ENCODE measurements around the gene CCNQ. TPM values are rescaled to one million over a fixed set of nuclear protein-coding genes. Genes with fewer than 3 reads are reported as not detected.

CCNQ gene
- total and polyA plus RNA-seq, 12 donors: 16.9 to 132 (median 22.9) TPM

DNA sequence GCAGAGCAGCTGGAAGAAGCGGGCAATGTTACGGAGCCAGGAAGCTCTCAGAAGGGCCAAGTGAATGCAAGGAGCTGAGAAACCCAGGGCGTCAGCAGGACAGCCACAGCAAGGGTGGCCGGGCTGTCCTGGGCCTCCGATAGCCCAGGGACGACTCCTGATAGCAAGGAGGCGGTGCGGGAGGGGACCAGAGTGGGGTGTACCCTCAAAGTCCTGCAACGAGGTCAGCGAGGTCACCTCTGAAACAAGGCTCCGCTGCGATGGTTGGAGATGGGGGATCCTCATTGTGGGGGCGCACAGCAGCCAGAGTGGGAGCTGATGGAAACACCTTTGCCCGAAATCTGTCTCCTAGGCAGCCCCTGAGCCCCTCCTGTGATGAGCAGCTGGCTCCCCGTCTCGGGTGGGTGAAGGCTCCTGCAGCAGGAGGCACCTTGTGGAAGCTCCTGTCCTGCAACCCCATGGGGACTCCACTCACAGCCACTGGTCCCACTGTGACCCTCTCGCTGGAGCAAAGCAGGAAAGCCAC lies 4.3 kb upstream of the CCNQ start:
- intact Hi-C loops (cut with DNase I): loop anchor here in 2 of 10 donors (10.0 kb wide), 2 partner anchors 52 to 62 kb away; no protein-coding TSS in a partner anchor
- Histone ChIP-seq H3K27me3 (peaks cover 0 to 20% (median 0%) of the 10 kb centered on the region in 7 donors), H3K36me3 (no peaks in the 10 kb centered on the region), H3K27ac (no peak overlapping the region), H3K4me1 (peaks cover 0 to 14% (median 10%) of the 10 kb centered on the region in 9 donors), H3K9me3 (no peaks in the 10 kb centered on the region), H3K4me3 (no peak overlapping the region)
- 92 to 97% methylated on average over 12 to 17 of the region's 17 CpGs for WGBS, 2 donors
- TF ChIP-seq, protein P1, sequence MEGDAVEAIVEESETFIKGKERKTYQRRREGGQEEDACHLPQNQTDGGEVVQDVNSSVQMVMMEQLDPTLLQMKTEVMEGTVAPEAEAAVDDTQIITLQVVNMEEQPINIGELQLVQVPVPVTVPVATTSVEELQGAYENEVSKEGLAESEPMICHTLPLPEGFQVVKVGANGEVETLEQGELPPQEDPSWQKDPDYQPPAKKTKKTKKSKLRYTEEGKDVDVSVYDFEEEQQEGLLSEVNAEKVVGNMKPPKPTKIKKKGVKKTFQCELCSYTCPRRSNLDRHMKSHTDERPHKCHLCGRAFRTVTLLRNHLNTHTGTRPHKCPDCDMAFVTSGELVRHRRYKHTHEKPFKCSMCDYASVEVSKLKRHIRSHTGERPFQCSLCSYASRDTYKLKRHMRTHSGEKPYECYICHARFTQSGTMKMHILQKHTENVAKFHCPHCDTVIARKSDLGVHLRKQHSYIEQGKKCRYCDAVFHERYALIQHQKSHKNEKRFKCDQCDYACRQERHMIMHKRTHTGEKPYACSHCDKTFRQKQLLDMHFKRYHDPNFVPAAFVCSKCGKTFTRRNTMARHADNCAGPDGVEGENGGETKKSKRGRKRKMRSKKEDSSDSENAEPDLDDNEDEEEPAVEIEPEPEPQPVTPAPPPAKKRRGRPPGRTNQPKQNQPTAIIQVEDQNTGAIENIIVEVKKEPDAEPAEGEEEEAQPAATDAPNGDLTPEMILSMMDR (IDR thresholded peaks at IDR 0.05): no peak
- no peak for ATAC-seq
- DNase-seq: no peak

DNA sequence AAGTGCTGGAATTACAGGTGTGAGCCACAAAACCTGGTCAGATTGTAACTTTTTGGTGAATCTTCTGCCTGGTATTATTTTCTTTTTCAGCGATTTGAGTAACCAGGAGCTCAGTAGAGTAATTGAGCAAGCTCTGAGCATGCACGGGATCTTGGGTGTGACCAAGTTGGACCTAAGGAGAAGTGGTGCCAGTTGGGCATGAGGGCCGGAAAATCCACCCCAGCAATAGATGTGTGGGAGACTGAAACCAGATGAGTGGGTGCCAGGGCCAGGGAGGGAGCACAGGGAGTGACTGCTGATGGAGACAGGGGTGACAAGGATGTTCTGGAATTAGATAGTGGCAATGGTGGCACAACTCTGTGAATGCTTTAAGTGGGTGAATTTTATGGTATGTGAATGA lies 3.7 kb upstream of the CCNQ start:
- Histone ChIP-seq H3K27ac (no peak overlapping the region), H3K27me3 (peaks cover 0 to 17% (median 0%) of the 10 kb centered on the region in 7 donors), H3K9me3 (no peaks in the 10 kb centered on the region), H3K36me3 (no peaks in the 10 kb centered on the region), H3K4me3 (no peak overlapping the region), H3K4me1 (peaks cover 0 to 20% (median 10%) of the 10 kb centered on the region in 9 donors)
- 89 to 93% methylated on average over 3 of the region's 3 CpGs for WGBS, 2 donors
- TF ChIP-seq, protein P1 (IDR thresholded peaks at IDR 0.05): no peak
- intact Hi-C loops (cut with DNase I): loop anchor here in 2 of 10 donors (10.0 kb wide), 2 partner anchors 52 to 62 kb away; no protein-coding TSS in a partner anchor
- ATAC-seq (no peak), DNase-seq (no peak)

- ATAC-seq (no peak), DNase-seq (no peak)
- WGBS, 2 donors: 92 to 96% methylated on average over 12 of the region's 12 CpGs
- Histone ChIP-seq H3K27ac (no peak overlapping the region), H3K27me3 (peaks cover 0 to 8% (median 0%) of the 10 kb centered on the region in 7 donors), H3K36me3 (no peaks in the 10 kb centered on the region), H3K9me3 (no peaks in the 10 kb centered on the region), H3K4me1 (peaks cover 0 to 25% (median 10%) of the 10 kb centered on the region in 9 donors), H3K4me3 (no peak overlapping the region)
- TF ChIP-seq, protein P1 (IDR thresholded peaks at IDR 0.05): no peak
- intact Hi-C loops (cut with DNase I): loop anchor here in 2 of 10 donors (10.0 kb wide), 2 partner anchors 53 to 63 kb away; no protein-coding TSS in a partner anchor
Measured at GRCh38 chrX:153601511-153602110, 2.7 kb upstream of the CCNQ start.

- no peak for ATAC-seq
- no peak for DNase-seq
- H3K9me3 ChIP-seq: no peaks in the 10 kb centered on the region
- H3K27me3 ChIP-seq: peaks cover 0 to under 1% (median 0%) of the 10 kb centered on the region in 7 donors
- H3K27ac ChIP-seq: no peak overlapping the region
- H3K4me3 ChIP-seq: no peak overlapping the region
- H3K36me3 ChIP-seq: peaks cover 0 to 2% (median 0%) of the 10 kb centered on the region in 9 donors
- intact Hi-C loops (cut with DNase I): loop anchor here in 2 of 10 donors (10.0 kb wide), 2 partner anchors 54 to 64 kb away; no protein-coding TSS in a partner anchor
- TF ChIP-seq, protein P1 (IDR thresholded peaks at IDR 0.05): no peak
- 86 to 90% methylated on average over 5 to 7 of the region's 7 CpGs for WGBS, 2 donors
- H3K4me1 ChIP-seq: peaks cover 0 to 25% (median 10%) of the 10 kb centered on the region in 9 donors
Measured at GRCh38 chrX:153600921-153601320, 2.0 kb upstream of the CCNQ start.

Data from heart right ventricle (tissue), 16 donors.